Coronary artery (tissue), 2 donors: Measurements from ENCODE around the gene HOXD8.

Experiments
- DNase-seq: peaks from one replicate; pipeline ENCODE4 v3.0.0-alpha.2; 2017; ENCODE audit warnings: low spot score
- H3K27ac ChIP-seq, 2 donors: fragments of 200-600 bp; sonication (generic); one replicate each; pipeline ENCODE4 v1.5.1; 2016 to 2019
- H3K4me3 ChIP-seq: fragments of 200-600 bp; sonication (generic); 2 replicates; pipeline ENCODE4 v1.5.1; 2016; ENCODE audit warnings: mild to moderate bottlenecking, moderate library complexity
- CTCF ChIP-seq: fragments of 200-600 bp; sonication (generic); IDR thresholded peaks from one replicate; pipeline ENCODE4 v1.5.1; 2019; ENCODE audit warnings: antibody characterized with exemption

Gene HOXD8

GRCh38 chr2:176151442-176152287 is 22.2 kb downstream of the HOXD8 start, which contains the start of gene HOXD4:
Gene HOXD4 (plus strand): TSS chr2:176151550. CDS start chr2:176151634, 84 bp downstream.
- DNase-seq = no peak

GRCh38 chr2:176152350-176153181 is 23.1 kb downstream of the HOXD8 start:
- H3K27ac ChIP-seq = no peak overlapping the region

More at GRCh38 chr2:176151442-176152287, 22.2 kb downstream of the HOXD8 start, which contains the start of gene HOXD4:
- H3K4me3 ChIP-seq = peak within 1 kb of the TSS; percentile 10
- no peak within 1 kb of the TSS for H3K27ac ChIP-seq
- no peak for TF ChIP-seq CTCF

GRCh38 chr2:176154576-176155252 is 25.2 kb downstream of the HOXD8 start:
- no peak overlapping the region for H3K27ac ChIP-seq
- TF ChIP-seq CTCF = no peak
- no peak overlapping the region for H3K4me3 ChIP-seq
- DNase-seq = no peak

More at GRCh38 chr2:176152350-176153181, 23.1 kb downstream of the HOXD8 start:
- DNase-seq = no peak
- no peak overlapping the region for H3K4me3 ChIP-seq
- no peak for TF ChIP-seq CTCF

GRCh38 chr2:176155356-176156044 is 26.0 kb downstream of the HOXD8 start:
- DNase-seq = no peak
- H3K27ac ChIP-seq = no peak overlapping the region
- no peak for TF ChIP-seq CTCF
- no peak overlapping the region for H3K4me3 ChIP-seq

GRCh38 chr2:176156301-176156806 is 26.8 kb downstream of the HOXD8 start:
- H3K27ac ChIP-seq = no peak overlapping the region

More at GRCh38 chr2:176156301-176156806, 26.8 kb downstream of the HOXD8 start:
- H3K4me3 ChIP-seq = no peak overlapping the region
- DNase-seq = no peak
- TF ChIP-seq CTCF = no peak
